Peyer's patch (tissue), 4 donors: Measurements from ENCODE around the gene CPSF4. TPM values are rescaled to one million over a fixed set of nuclear protein-coding genes. Genes with fewer than 3 reads are reported as not detected.
"Not testable (repeated sequence)": the region's sequence is repeated elsewhere in the genome, so short reads cannot be mapped to it uniquely, and the experiment has no call there.

Source experiments
- DNase-seq, 3 donors: peaks; one replicate each; pipeline ENCODE4 v3.0.0-alpha.2; 2017 to 2019
- H3K27ac ChIP-seq, 4 donors: fragments of 200-600 bp; sonication (generic); one replicate each; pipeline ENCODE4 v1.5.1; 2016 to 2019
- H3K27me3 ChIP-seq, 2 donors: fragments of 200-600 bp; sonication (generic); one replicate each; pipeline ENCODE4 v1.5.1; 2019
- H3K36me3 ChIP-seq, 3 donors: fragments of 200-600 bp; sonication (generic); one replicate each; pipeline ENCODE4 v1.5.1; 2016 to 2019
- H3K4me1 ChIP-seq, 4 donors: fragments of 200-600 bp; sonication (generic); one replicate each; pipeline ENCODE4 v1.5.1; 2016 to 2019
- H3K4me3 ChIP-seq, 4 donors: fragments of 200-600 bp; sonication (generic); 1 replicate in 3 of 4; 2 replicates in 1 of 4; pipeline ENCODE4 v1.5.1; 2016 to 2019; ENCODE audit warnings: mild to moderate bottlenecking in 1 of 4
- H3K9me3 ChIP-seq, 4 donors: fragments of 200-600 bp; sonication (generic); one replicate each; pipeline ENCODE4 v1.5.1; 2016 to 2019; ENCODE audit warnings: mild to moderate bottlenecking in 1 of 4
- CTCF ChIP-seq, 6 experiments: fragments of 450-650 bp in 4 of 6; fragments of 200-600 bp in 2 of 6; sonication (generic) in 1 of 6; IDR thresholded peaks; one replicate each; pipeline ENCODE4 v1.5.1; 2017 to 2019; ENCODE audit warnings: antibody characterized with exemption in 6 of 6, mild to moderate bottlenecking in 3 of 6, moderate library complexity in 1 of 6
- POLR2A ChIP-seq, 2 donors: fragments of 450-650 bp; IDR thresholded peaks; one replicate each; pipeline ENCODE4 v1.5.1; 2017; ENCODE audit warnings: antibody characterized with exemption in 2 of 2, mild to moderate bottlenecking in 2 of 2, moderate library complexity in 2 of 2
- total RNA-seq, 4 donors: library from RNA; depleted of rRNA; stranded (reverse); fragments of >200 nt; gene quantifications; one replicate each; pipeline ENCODE4 v1.1.0, GENCODE V29; 2016

The CPSF4 gene
- total RNA-seq, 4 donors from 2014 or later: 21.4 to 42.2 (median 35.5) TPM

GRCh38 chr7:99428972-99429566 is 9.7 kb upstream of the CPSF4 start:
- Histone ChIP-seq H3K4me3 (no peak overlapping the region), H3K27ac (no peak overlapping the region), H3K9me3 (no peaks in the 10 kb centered on the region), H3K4me1 (no peaks in the 10 kb centered on the region), H3K36me3 (peaks cover 0 to 72% (median 0%) of the 10 kb centered on the region in 3 donors), H3K27me3 (no peaks in the 10 kb centered on the region)
- DNase-seq: no peak
- TF ChIP-seq POLR2A (IDR thresholded peaks at IDR 0.05) (no peak), CTCF (IDR thresholded peaks at IDR 0.05) (no peak)

GRCh38 chr7:99429756-99430155 is 9.0 kb upstream of the CPSF4 start:
- no peak overlapping the region for H3K4me3 ChIP-seq
- TF ChIP-seq POLR2A (IDR thresholded peaks at IDR 0.05): no peak
- no peak for TF ChIP-seq CTCF (IDR thresholded peaks at IDR 0.05)
- peaks cover 0 to 72% (median 0%) of the 10 kb centered on the region in 3 donors for H3K36me3 ChIP-seq
- H3K27me3 ChIP-seq: no peaks in the 10 kb centered on the region
- H3K4me1 ChIP-seq: no peaks in the 10 kb centered on the region
- H3K27ac ChIP-seq: no peak overlapping the region
- DNase-seq: no peak
- no peaks in the 10 kb centered on the region for H3K9me3 ChIP-seq

GRCh38 chr7:99431756-99432540 is 6.8 kb upstream of the CPSF4 start:
- H3K4me3 ChIP-seq, DNase-seq, H3K4me1 ChIP-seq, H3K27me3 ChIP-seq, H3K27ac ChIP-seq, H3K9me3 ChIP-seq: not testable (repeated sequence)
- H3K36me3 ChIP-seq: peaks cover 0 to 68% (median 0%) of the 10 kb centered on the region in 3 donors

GRCh38 chr7:99433158-99433557 is 5.6 kb upstream of the CPSF4 start:
- TF ChIP-seq POLR2A (IDR thresholded peaks at IDR 0.05) (no peak), CTCF (IDR thresholded peaks at IDR 0.05) (no peak)
- H3K36me3 ChIP-seq: peaks cover 0 to 68% (median 0%) of the 10 kb centered on the region in 3 donors
- peaks cover 0 to 10% (median 2%) of the 10 kb centered on the region in 4 donors for H3K4me1 ChIP-seq
- H3K4me3 ChIP-seq: no peak overlapping the region
- no peak overlapping the region for H3K27ac ChIP-seq
- H3K27me3 ChIP-seq: no peaks in the 10 kb centered on the region
- no peaks in the 10 kb centered on the region for H3K9me3 ChIP-seq
- no peak for DNase-seq

GRCh38 chr7:99437946-99438572 is 684 bp upstream of the CPSF4 start:
- peak overlapping the region; percentile 65 to 92 (median 86) for H3K4me3 ChIP-seq
- H3K4me1 ChIP-seq: peaks cover 3 to 22% (median 13%) of the 10 kb centered on the region in 4 donors
- H3K27ac ChIP-seq: peak overlapping the region; percentile 75 to 92 (median 84)
- no peak for TF ChIP-seq POLR2A (IDR thresholded peaks at IDR 0.05)
- no peak for TF ChIP-seq CTCF (IDR thresholded peaks at IDR 0.05)
- peaks cover 0 to 22% (median 0%) of the 10 kb centered on the region in 3 donors for H3K36me3 ChIP-seq
- no peaks in the 10 kb centered on the region for H3K27me3 ChIP-seq
- peak in 1 of 3 donors; percentile 58 for DNase-seq
- no peaks in the 10 kb centered on the region for H3K9me3 ChIP-seq

GRCh38 chr7:99440195-99440594 is 1.5 kb downstream of the CPSF4 start:
- H3K4me3 ChIP-seq: peak overlapping the region in 1 of 4 donors; percentile 65
- DNase-seq: no peak
- no peaks in the 10 kb centered on the region for H3K27me3 ChIP-seq
- H3K9me3 ChIP-seq: no peaks in the 10 kb centered on the region
- peaks cover 3 to 22% (median 13%) of the 10 kb centered on the region in 4 donors for H3K4me1 ChIP-seq
- no peak overlapping the region for H3K27ac ChIP-seq
- TF ChIP-seq POLR2A (IDR thresholded peaks at IDR 0.05): no peak
- no peak for TF ChIP-seq CTCF (IDR thresholded peaks at IDR 0.05)
- peaks cover 0 to 9% (median 0%) of the 10 kb centered on the region in 3 donors for H3K36me3 ChIP-seq
